Stimulated activated naive B cell treated with anti-CD40 and anti-IgM and Interleukin-4, amounts not matched to agents 10 μg/mL and 1 μg/mL and 100 μg/mL, for 72 hours (primary cell): ENCODE results near the gene AOC1.
"Not testable (repeated sequence)": the region's sequence is repeated elsewhere in the genome, so short reads cannot be mapped to it uniquely, and the experiment has no call there.

Experiments
- ATAC-seq, 2 donors: fragments of 150-1000 bp; cut with Tn5 transposase; replicated peaks; 2 replicates each; pipeline ENCODE4 v1.10.0; 2021; ENCODE audit warnings: moderate library complexity in 1 of 2
- DNase-seq: peaks from one replicate; pipeline ENCODE4 v3.0.0; 2021
- H3K27ac Mint-ChIP-seq: one replicate; pipeline ENCODE4 v1.8.0; 2022; ENCODE audit warnings: mild to moderate bottlenecking, mixed read lengths
- H3K27me3 Mint-ChIP-seq, 2 donors: one replicate each; pipeline ENCODE4 v1.8.0; 2022; ENCODE audit warnings: mixed read lengths in 2 of 2
- H3K36me3 Mint-ChIP-seq, 2 donors: one replicate each; pipeline ENCODE4 v1.8.0; 2022; ENCODE audit warnings: mixed read lengths in 2 of 2, mild to moderate bottlenecking in 1 of 2
- H3K4me1 Mint-ChIP-seq, 2 donors: one replicate each; pipeline ENCODE4 v1.8.0; 2022; ENCODE audit warnings: mixed read lengths in 2 of 2, mild to moderate bottlenecking in 1 of 2
- H3K4me3 Mint-ChIP-seq, 2 donors: one replicate each; pipeline ENCODE4 v1.8.0; 2022; ENCODE audit warnings: mild to moderate bottlenecking in 2 of 2, mixed read lengths in 2 of 2, moderate library complexity in 1 of 2
- H3K9me3 Mint-ChIP-seq, 2 donors: one replicate each; pipeline ENCODE4 v1.8.0; 2022; ENCODE audit warnings: mixed read lengths in 2 of 2, mild to moderate bottlenecking in 1 of 2

The AOC1 gene, protein sequence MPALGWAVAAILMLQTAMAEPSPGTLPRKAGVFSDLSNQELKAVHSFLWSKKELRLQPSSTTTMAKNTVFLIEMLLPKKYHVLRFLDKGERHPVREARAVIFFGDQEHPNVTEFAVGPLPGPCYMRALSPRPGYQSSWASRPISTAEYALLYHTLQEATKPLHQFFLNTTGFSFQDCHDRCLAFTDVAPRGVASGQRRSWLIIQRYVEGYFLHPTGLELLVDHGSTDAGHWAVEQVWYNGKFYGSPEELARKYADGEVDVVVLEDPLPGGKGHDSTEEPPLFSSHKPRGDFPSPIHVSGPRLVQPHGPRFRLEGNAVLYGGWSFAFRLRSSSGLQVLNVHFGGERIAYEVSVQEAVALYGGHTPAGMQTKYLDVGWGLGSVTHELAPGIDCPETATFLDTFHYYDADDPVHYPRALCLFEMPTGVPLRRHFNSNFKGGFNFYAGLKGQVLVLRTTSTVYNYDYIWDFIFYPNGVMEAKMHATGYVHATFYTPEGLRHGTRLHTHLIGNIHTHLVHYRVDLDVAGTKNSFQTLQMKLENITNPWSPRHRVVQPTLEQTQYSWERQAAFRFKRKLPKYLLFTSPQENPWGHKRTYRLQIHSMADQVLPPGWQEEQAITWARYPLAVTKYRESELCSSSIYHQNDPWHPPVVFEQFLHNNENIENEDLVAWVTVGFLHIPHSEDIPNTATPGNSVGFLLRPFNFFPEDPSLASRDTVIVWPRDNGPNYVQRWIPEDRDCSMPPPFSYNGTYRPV

DNA sequence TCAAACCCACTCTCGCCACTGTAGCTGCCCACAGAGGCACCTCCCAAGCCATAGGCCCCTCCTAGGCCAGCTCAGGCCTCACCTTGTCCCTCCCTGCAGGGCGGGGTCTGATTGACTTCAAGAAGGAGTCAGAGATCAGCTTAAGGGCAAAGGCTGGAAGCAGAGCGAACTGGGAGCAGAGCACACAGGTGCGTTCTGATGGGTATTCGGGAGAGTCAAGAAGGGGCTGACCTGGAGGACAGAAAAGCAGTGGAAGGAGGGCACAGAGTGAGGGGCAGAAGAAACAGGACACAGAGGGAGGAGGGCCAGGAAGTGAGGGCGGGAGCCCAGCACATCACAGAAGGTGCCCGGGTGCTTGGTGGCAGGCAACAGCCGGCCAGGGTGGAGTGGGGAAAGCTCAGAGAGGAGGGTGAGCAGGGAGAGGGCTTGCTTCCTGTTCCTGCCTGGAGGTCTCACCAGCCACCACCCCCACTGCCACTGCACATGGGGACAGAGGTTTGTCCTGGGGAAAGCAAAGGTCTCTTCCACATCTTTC lies at the start of gene AOC1:
Gene AOC1, plus strand, starts transcription at position 147 of the 535 bp plus-strand sequence. CDS start 3,954 bp downstream, outside the sequence.
- no peaks in the 10 kb centered on the region for H3K36me3 Mint-ChIP-seq
- DNase-seq (no peak), ATAC-seq (no peak)
- H3K9me3 Mint-ChIP-seq = no peaks in the 10 kb centered on the region
- H3K27me3 Mint-ChIP-seq = peaks cover 36 to 56% of the 10 kb centered on the region in 2 donors
- H3K4me1 Mint-ChIP-seq = no peaks in the 10 kb centered on the region
- no peak within 1 kb of the TSS for H3K4me3 Mint-ChIP-seq
- H3K27ac Mint-ChIP-seq = no peak within 1 kb of the TSS

DNA sequence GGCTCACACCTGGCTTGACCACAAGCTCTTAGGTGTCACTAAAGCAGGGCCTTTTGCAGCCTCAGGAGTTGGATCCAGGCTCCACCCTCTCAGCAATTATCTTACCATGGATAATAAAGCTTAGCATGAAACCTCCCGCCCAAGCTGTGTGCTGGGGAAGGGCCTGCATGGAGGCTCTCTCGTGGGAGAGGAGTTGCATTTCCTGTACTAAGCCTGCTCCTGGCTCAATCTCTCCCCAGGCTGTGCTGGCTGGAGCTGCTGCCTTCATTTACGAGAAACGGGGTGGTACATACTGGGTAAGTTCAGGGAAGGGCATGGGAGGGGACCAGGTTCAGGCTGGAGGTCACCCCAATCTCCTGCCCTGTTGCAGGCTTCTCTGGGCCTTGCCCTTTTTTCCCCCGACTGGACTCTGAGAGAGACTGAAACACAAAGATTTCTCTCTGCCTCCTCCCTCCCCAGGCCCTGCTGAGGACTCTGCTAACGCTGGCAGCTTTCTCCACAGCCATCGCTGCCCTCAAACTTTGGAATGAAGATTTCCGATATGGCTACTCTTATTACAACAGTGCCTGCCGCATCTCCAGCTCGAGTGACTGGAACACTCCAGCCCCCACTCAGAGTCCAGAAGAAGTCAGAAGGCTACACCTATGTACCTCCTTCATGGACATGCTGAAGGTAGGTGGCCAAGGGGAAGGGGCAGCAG lies 49.0 kb upstream of the AOC1 start:
- H3K9me3 Mint-ChIP-seq = peaks cover 4 to 14% of the 10 kb centered on the region in 2 donors
- DNase-seq = no peak
- H3K27me3 Mint-ChIP-seq = peaks cover 59 to 80% of the 10 kb centered on the region in 2 donors
- H3K36me3 Mint-ChIP-seq = peaks cover 0 to 2% of the 10 kb centered on the region in 2 donors
- peaks cover 4 to 11% of the 10 kb centered on the region in 2 donors for H3K4me1 Mint-ChIP-seq
- H3K4me3 Mint-ChIP-seq = no peak overlapping the region
- no peak overlapping the region for H3K27ac Mint-ChIP-seq
- ATAC-seq = no peak

DNA sequence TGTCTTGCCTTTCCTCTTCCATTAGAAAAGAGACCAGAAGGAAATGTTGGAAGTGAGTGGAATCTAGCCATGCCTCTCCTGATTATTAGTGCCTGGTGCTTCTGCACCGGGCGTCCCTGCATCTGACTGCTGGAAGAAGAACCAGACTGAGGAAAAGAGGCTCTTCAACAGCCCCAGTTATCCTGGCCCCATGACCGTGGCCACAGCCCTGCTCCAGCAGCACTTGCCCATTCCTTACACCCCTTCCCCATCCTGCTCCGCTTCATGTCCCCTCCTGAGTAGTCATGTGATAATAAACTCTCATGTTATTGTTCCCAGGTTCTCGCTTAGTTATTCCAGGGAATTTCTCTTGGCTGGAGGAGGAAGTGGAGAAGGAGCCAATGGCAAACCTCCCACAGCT lies 47.5 kb upstream of the AOC1 start:
- Mint-ChIP-seq H3K27me3 (peaks cover 59 to 77% of the 10 kb centered on the region in 2 donors), H3K4me3 (no peak overlapping the region), H3K36me3 (no peaks in the 10 kb centered on the region), H3K4me1 (peaks cover 4 to 11% of the 10 kb centered on the region in 2 donors), H3K27ac (no peak overlapping the region), H3K9me3 (peaks cover 0 to 13% of the 10 kb centered on the region in 2 donors)
- ATAC-seq (no peak), DNase-seq (no peak)

DNA sequence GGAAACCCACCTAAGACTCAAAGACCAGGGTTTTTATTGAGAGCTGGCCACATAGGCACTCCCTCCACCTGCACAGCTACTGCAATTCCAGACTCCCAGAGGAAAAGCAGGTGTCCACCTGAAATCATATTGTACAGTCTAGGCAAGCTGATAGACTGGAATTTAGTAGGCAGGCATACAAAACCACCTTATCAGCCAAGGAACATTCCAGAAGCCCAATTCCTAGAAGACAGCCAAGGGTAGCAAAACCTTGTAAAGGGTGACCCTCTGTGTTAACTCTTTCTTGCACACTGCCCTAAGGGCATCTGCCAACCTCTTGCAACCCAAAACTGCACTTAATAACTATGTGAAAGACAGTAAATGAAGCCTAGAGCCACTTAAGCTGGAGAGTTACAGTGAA lies 46.5 kb upstream of the AOC1 start:
- Mint-ChIP-seq H3K27me3 (peaks cover 64 to 79% of the 10 kb centered on the region in 2 donors), H3K27ac (no peak overlapping the region), H3K36me3 (no peaks in the 10 kb centered on the region), H3K4me1 (peaks cover 2 to 9% of the 10 kb centered on the region in 2 donors), H3K4me3 (no peak overlapping the region), H3K9me3 (peaks cover 0 to 13% of the 10 kb centered on the region in 2 donors)
- no peak for ATAC-seq
- DNase-seq = no peak

DNA sequence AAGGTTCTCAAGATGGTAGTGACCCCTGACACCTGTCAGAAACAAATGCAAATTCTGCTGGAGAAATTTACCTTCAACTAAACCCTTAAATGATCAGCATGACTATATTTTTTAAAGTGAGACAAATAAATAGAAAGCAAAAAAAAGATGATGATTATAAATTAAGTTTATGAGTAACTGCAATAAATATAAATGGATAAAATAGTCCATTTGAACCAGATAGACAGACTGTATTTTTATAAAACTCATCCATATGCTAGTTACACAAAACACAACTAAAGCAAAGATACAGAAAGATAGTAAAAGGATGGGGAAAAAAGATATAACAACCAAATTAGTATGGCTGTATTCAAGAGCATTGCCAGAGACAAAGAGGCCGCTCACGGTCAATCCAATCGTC lies 45.9 kb upstream of the AOC1 start:
- Mint-ChIP-seq H3K9me3 (peaks cover 0 to 13% of the 10 kb centered on the region in 2 donors), H3K36me3 (no peaks in the 10 kb centered on the region), H3K4me3 (no peak overlapping the region), H3K27ac (no peak overlapping the region), H3K4me1 (peaks cover 0 to 3% of the 10 kb centered on the region in 2 donors), H3K27me3 (peaks cover 62 to 77% of the 10 kb centered on the region in 2 donors)
- DNase-seq = no peak
- ATAC-seq = no peak

DNA sequence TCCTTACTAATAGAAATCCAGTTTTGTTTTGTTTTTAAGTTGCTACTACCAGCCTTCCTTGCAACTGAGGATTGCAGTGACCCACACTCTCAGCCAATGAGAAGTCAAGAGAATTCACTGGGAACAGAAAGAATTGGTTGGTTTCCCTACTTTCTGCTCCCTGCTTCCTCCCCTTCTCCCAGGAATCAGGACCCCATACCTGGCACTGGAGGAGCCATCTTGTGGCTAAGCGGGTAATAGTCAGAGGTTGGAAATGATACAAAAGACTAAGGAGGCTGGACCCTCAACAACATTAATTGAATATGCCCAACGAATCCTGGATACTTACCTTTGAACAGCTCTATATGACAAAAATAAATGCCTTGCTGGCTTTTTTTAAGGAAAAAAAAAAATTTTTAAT lies 45.5 kb upstream of the AOC1 start:
- no peaks in the 10 kb centered on the region for H3K36me3 Mint-ChIP-seq
- no peak for DNase-seq
- ATAC-seq = no peak
- peaks cover 62 to 73% of the 10 kb centered on the region in 2 donors for H3K27me3 Mint-ChIP-seq
- peaks cover 0 to 13% of the 10 kb centered on the region in 2 donors for H3K9me3 Mint-ChIP-seq
- no peaks in the 10 kb centered on the region for H3K4me1 Mint-ChIP-seq
- H3K27ac Mint-ChIP-seq = no peak overlapping the region
- no peak overlapping the region for H3K4me3 Mint-ChIP-seq

DNA sequence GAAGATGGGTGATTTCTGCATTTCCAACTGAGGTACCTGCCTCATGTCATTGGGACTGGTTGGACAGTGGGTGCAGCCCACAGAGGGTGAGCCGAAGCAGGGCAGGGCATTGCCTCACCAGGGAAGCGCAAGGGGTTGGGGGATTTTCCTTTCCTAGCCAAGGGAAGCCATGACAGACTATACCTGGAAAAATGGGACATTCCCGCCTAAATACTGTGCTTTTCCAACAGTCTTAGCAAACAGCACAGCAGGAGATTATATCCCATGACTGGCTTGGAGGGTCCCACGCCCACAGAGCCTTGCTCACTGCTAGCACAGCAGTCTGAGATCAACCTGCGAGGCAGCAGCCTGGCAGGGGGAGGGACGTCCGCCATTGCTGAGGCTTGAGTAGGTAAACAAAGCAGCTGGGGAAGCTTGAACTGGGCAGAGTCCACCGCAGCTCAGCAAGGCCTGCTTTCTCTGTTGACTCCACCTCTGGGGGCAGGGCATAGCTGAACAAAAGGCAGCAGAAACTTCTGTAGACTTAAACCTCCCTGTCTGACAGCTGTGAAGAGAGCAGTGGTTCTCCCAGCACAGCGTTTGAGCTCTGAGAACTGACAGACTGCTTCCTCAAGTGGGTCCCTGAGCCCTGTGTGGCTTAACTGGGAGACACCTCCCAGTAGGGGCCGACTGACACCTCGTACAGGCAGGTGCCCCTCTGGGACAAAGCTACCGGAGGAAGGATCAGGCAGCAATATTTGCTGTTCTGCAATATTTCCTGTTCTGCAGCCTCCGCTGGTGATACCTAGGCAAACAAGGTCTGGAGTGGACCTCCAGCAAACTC lies 44.5 kb upstream of the AOC1 start:
- DNase-seq, H3K4me1 Mint-ChIP-seq, H3K36me3 Mint-ChIP-seq, H3K4me3 Mint-ChIP-seq, H3K27ac Mint-ChIP-seq, ATAC-seq: not testable (repeated sequence)
- H3K9me3 Mint-ChIP-seq = peaks cover 0 to 13% of the 10 kb centered on the region in 2 donors
- H3K27me3 Mint-ChIP-seq = peaks cover 57 to 64% of the 10 kb centered on the region in 2 donors

DNA sequence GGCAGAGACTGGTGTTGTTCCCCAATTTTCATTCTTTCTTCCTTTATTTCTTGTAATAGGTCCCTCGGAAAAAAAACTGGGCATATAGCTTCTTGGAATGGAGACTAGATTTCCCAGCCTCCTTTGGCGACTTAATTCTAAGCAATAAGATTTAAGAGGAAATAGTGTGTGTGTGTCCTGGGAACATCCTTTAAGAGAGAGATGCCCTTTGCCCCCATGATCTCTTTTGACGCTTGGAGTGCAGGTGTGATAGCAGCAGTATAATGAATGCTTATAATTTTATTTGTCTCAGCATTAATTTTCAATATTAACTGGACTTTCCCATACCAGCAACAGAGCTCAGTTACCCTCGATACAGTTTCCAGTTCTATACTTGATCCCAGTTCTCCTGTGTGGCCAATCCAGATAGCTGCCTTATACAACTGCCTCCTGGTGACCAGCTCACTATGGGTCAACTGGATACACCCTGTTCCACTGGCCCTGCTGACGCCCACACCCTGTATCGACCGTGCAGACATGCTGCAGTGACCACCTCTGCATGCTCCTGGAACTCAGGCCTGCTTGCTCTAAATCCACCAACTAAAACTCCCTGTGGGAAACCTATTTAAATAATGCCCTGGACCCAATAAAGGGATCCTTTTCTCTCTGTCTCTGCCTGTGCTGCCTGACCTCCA lies 37.9 kb upstream of the AOC1 start:
- peaks cover 31 to 48% of the 10 kb centered on the region in 2 donors for H3K27me3 Mint-ChIP-seq
- H3K9me3 Mint-ChIP-seq = peaks cover 7 to 14% of the 10 kb centered on the region in 2 donors
- ATAC-seq (no peak), DNase-seq (no peak)
- no peak overlapping the region for H3K27ac Mint-ChIP-seq
- no peaks in the 10 kb centered on the region for H3K36me3 Mint-ChIP-seq
- H3K4me3 Mint-ChIP-seq = no peak overlapping the region
- H3K4me1 Mint-ChIP-seq = no peaks in the 10 kb centered on the region

DNA sequence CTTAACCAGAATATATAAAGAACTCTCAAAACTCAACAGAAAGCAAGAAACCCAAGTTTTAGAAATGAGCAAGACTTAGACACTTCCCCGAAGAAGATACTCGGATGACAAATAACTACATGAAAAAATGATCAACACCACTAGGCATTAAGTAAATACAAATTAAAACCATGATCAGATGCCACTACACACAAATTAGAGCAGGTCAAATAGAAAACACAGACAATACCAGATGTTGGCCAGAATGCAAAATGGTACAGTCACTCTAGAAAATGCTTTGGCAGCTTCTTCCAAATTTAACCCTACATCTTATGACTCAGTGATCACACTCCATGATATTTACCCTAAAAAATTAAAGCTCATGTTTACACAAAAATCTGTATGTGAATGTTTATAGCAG lies 33.3 kb upstream of the AOC1 start:
- ATAC-seq = no peak
- Mint-ChIP-seq H3K27ac (no peak overlapping the region), H3K36me3 (no peaks in the 10 kb centered on the region), H3K9me3 (peaks cover 14 to 21% of the 10 kb centered on the region in 2 donors), H3K4me3 (no peak overlapping the region), H3K27me3 (peaks cover 26 to 33% of the 10 kb centered on the region in 2 donors), H3K4me1 (no peaks in the 10 kb centered on the region)
- no peak for DNase-seq

DNA sequence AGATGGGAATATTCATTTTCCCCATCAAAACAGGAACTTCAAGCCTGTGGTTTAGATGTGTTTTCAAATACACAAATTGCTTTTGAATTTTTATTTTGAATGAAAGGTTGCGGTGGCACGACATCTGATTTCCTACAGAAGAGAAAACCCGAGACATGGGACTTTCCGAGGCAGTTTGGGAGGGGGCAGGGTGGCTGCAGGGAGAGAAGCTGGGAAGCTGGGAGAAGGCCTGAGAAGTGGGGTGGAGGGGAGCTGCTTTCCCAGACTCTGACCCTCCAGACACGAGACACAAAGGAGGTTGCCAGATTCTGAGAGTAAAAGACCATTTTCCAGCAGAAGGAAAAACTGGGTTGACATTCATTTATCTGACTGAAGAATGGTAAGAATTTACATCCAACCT lies 32.2 kb upstream of the AOC1 start:
- H3K9me3 Mint-ChIP-seq = peaks cover 10 to 16% of the 10 kb centered on the region in 2 donors
- H3K4me1 Mint-ChIP-seq = no peaks in the 10 kb centered on the region
- H3K4me3 Mint-ChIP-seq = no peak overlapping the region
- H3K27me3 Mint-ChIP-seq = peaks cover 21 to 33% of the 10 kb centered on the region in 2 donors
- no peak for DNase-seq
- no peak overlapping the region for H3K27ac Mint-ChIP-seq
- no peak for ATAC-seq
- no peaks in the 10 kb centered on the region for H3K36me3 Mint-ChIP-seq

DNA sequence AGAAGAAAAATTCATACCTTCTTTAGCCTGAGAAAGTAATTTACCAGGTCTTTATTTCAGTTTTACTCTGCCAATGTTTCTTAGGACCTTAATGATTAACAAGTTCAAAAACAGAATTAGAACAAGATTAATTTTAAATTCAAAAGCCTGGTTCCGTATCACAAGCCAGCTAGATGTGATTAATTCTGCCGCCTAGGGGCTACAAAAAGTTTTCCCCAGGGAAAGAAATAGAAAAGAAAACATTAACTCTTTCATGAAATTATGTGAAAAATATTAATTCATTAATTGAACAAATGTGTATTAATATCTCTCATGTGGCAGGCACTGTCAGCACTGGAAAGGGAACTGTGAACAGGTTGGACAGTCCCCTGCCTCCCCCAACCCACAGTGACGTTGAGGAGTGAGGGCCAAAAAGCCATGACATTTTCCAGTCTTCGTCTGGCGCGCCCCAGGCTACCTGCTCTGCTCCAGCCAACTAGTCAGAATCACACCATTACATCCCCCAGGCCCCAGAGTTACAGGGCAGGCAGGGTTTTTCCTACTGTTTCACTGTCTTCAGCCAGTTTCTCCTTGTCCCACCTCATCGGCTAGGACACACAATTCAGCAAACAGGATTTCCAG lies 31.6 kb upstream of the AOC1 start:
- Mint-ChIP-seq H3K4me1 (no peaks in the 10 kb centered on the region), H3K27ac (no peak overlapping the region), H3K9me3 (peaks cover 9 to 15% of the 10 kb centered on the region in 2 donors), H3K4me3 (no peak overlapping the region), H3K27me3 (peaks cover 22 to 35% of the 10 kb centered on the region in 2 donors), H3K36me3 (no peaks in the 10 kb centered on the region)
- DNase-seq = no peak
- peak in 1 of 2 donors; percentile 72 for ATAC-seq

DNA sequence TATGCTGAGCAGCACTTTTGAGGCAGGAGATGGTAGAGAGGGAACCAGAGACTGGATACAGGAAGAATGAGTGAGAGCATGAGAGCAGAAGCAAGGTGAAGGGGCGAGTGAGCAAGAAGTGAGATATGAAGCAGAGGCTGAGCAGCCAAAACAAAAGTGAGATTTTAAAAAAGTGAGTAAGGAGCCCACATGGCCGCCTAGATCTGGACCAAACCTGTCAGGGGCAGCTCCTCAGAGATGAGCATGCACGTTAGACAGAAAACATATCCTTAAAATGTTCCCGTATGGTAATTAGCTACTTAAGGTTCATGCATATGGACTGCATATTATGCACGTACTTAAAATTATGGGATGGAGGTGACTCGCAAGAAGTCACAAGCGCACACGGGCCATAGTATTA lies 29.3 kb upstream of the AOC1 start:
- DNase-seq = no peak
- no peak overlapping the region for H3K27ac Mint-ChIP-seq
- no peak overlapping the region for H3K4me3 Mint-ChIP-seq
- no peak for ATAC-seq
- H3K27me3 Mint-ChIP-seq = peaks cover 23 to 37% of the 10 kb centered on the region in 2 donors
- no peaks in the 10 kb centered on the region for H3K4me1 Mint-ChIP-seq
- H3K9me3 Mint-ChIP-seq = peaks cover 7% of the 10 kb centered on the region in 2 donors
- no peaks in the 10 kb centered on the region for H3K36me3 Mint-ChIP-seq
